Thyroid gland (tissue), 4 donors: ENCODE measurements around the gene ACSS3.

ENCODE experiments used
- POLR2A ChIP-seq, 2 donors: fragments of 450-650 bp; IDR thresholded peaks; one replicate each; pipeline ENCODE4 v1.6.1; 2017; ENCODE audit warnings: antibody characterized with exemption in 2 of 2, mild to moderate bottlenecking in 2 of 2, moderate library complexity in 1 of 2
- TF ChIP-seq, protein P1 (sequence below), 6 experiments: fragments of 200-600 bp in 3 of 6; fragments of 450-650 bp in 3 of 6; sonication (generic) in 3 of 6; IDR thresholded peaks; one replicate each; pipeline ENCODE4 v1.5.1; 2016 to 2019; ENCODE audit warnings: antibody characterized with exemption in 6 of 6, mild to moderate bottlenecking in 2 of 6, inconsistent platforms in 1 of 6, moderate library complexity in 1 of 6

- TF ChIP-seq, protein P1, sequence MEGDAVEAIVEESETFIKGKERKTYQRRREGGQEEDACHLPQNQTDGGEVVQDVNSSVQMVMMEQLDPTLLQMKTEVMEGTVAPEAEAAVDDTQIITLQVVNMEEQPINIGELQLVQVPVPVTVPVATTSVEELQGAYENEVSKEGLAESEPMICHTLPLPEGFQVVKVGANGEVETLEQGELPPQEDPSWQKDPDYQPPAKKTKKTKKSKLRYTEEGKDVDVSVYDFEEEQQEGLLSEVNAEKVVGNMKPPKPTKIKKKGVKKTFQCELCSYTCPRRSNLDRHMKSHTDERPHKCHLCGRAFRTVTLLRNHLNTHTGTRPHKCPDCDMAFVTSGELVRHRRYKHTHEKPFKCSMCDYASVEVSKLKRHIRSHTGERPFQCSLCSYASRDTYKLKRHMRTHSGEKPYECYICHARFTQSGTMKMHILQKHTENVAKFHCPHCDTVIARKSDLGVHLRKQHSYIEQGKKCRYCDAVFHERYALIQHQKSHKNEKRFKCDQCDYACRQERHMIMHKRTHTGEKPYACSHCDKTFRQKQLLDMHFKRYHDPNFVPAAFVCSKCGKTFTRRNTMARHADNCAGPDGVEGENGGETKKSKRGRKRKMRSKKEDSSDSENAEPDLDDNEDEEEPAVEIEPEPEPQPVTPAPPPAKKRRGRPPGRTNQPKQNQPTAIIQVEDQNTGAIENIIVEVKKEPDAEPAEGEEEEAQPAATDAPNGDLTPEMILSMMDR (IDR thresholded peaks at IDR 0.05), result no peak
- no peak for TF ChIP-seq POLR2A (IDR thresholded peaks at IDR 0.05)
Observed at GRCh38 chr12:81288651-81289050, 210.8 kb downstream of the ACSS3 start.
